PFSK-1 (cell line): ENCODE data around the gene MVP.

Experiments
- FOXP2 ChIP-seq: optimal IDR thresholded peaks from 2 replicates; pipeline ENCODE3; 2011; ENCODE audit warnings: borderline replicate concordance, control low read depth, inconsistent platforms; ENCODE audit not compliant: insufficient read depth; ENCODE audit errors: extremely low read length, extremely low read depth
- POLR2AphosphoS5 ChIP-seq: IDR thresholded peaks from 2 replicates; pipeline ENCODE4 v1.6.1; 2012; ENCODE audit warnings: low read depth, mild to moderate bottlenecking, control low read depth, low read length, moderate library complexity
- REST ChIP-seq, 2 experiments: IDR thresholded peaks; 2 replicates each; pipeline versions ENCODE4 v1.6.1 to v1.8.0; 2011 to 2012; ENCODE audit warnings: low read depth in 2 of 2, low read length in 2 of 2, control low read depth in 1 of 2, inconsistent platforms in 1 of 2, mild to moderate bottlenecking in 1 of 2, moderate library complexity in 1 of 2; ENCODE audit not compliant: insufficient read depth in 1 of 2
- SIN3A ChIP-seq: IDR thresholded peaks from 2 replicates; pipeline ENCODE4 v1.6.1; 2012; ENCODE audit warnings: mild to moderate bottlenecking, low read length, moderate library complexity, borderline replicate concordance; ENCODE audit not compliant: insufficient read depth
- TAF1 ChIP-seq: IDR thresholded peaks from 2 replicates; pipeline ENCODE4 v1.6.1; 2012; ENCODE audit warnings: low read length, control low read depth, borderline replicate concordance; ENCODE audit not compliant: insufficient read depth

Gene MVP

DNA sequence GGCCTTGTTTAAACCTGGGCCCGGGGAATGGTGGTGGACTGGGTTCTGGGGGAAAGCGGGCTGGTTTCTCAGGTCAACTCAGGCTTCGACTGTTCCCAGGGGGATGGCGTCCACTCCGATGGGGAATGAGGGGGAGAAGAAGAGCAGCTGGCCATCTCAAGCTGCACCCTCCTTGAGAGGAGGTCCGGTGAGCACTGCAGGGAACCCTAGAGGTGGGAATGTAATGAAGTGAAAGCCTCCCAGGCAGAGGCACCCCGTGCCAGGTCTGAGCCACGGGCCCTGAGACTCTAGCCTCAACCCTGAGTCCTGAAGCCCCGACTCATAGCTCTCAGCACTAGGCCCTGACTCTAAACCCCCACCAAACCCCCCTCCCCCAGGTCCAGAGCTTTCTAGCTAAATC lies 43.9 kb downstream of the MVP start:
- TF ChIP-seq FOXP2 (no peak), REST (IDR thresholded peaks at IDR 0.05; ENCODE audit: insufficient read depth in 1 of 2, low read depth in 2 of 2, low read length in 2 of 2) (no peak), SIN3A (no peak), TAF1 (no peak), POLR2AphosphoS5 (no peak)

- TF ChIP-seq SIN3A (no peak), FOXP2 (no peak), REST (IDR thresholded peaks at IDR 0.05; ENCODE audit: insufficient read depth in 1 of 2, low read depth in 2 of 2, low read length in 2 of 2) (no peak), POLR2AphosphoS5 (no peak), TAF1 (no peak)
These were observed 48.2 kb downstream of the MVP start for GRCh38 chr16:29868396-29869009.

DNA sequence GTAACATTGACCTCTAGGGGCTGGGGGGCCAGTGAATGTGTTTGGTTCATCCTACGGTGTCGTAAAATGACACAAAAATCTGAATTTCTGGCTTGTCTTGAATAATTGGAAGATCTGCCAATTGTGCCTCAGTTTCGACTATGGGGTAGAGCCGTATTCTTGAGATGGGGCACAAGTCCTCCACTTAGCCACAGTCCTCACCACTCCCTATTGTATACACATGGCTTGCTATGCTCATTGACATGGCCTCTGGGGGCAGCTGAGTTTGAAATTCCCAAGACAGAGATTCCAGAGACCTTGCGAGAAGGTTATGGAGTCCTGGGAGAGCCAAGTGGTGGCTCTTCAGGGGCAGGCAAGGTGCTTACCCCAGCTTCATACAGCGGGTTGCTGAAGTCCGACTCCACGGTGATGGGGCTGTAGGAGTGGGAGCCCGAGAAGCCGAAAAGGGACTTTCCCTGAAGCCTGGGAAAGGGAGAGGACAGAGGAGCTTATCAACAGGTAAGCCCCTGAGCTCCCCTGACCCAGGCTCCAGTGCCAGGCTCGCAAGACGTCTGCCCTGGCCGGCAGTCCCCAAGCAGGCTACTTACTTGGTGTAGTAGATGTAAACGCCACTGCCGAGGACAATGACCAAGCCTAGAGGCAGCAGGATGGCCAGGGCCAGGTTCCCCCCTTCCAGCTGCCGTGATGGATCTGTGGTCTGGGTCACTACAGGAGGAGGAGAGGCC lies 51.7 kb downstream of the MVP start:
- TF ChIP-seq POLR2AphosphoS5, result no peak
- TF ChIP-seq TAF1, result no peak
- TF ChIP-seq FOXP2, result no peak
- no peak for TF ChIP-seq REST (IDR thresholded peaks at IDR 0.05; ENCODE audit: insufficient read depth in 1 of 2, low read depth in 2 of 2, low read length in 2 of 2)
- no peak for TF ChIP-seq SIN3A

GRCh38 chr16:29873319-29873718 lies 53.1 kb downstream of the MVP start:
- no peak for TF ChIP-seq REST (IDR thresholded peaks at IDR 0.05; ENCODE audit: insufficient read depth in 1 of 2, low read depth in 2 of 2, low read length in 2 of 2)
